Measurements from ENCODE around the gene CAPN15. TPM values are rescaled to one million over a fixed set of nuclear protein-coding genes. Genes with fewer than 3 reads are reported as not detected.

The CAPN15 gene
- total RNA-seq, 4 donors from 2014 or later = 16.4 to 87.2 (median 22.0) TPM

- DNase-seq (ENCODE audit: low spot score) (no peak), ATAC-seq (ENCODE audit: low FRiP score) (peak; percentile 17)
- TF ChIP-seq CTCF (IDR thresholded peaks at IDR 0.05) = no peak
These were observed 18.4 kb upstream of the CAPN15 start for GRCh38 chr16:508884-509736.

GRCh38 chr16:510066-510825 lies 17.3 kb upstream of the CAPN15 start:
- no peak for ATAC-seq (ENCODE audit: low FRiP score)
- DNase-seq (ENCODE audit: low spot score) = no peak
- no peak for TF ChIP-seq CTCF (IDR thresholded peaks at IDR 0.05)

GRCh38 chr16:512802-513201 lies 14.7 kb upstream of the CAPN15 start:
- no peak for TF ChIP-seq CTCF (IDR thresholded peaks at IDR 0.05)
- DNase-seq (ENCODE audit: low spot score) = no peak
- no peak for ATAC-seq (ENCODE audit: low FRiP score)

- no peak for TF ChIP-seq CTCF (IDR thresholded peaks at IDR 0.05)
- ATAC-seq (ENCODE audit: low FRiP score) (no peak), DNase-seq (ENCODE audit: low spot score) (no peak)
These were observed 13.6 kb upstream of the CAPN15 start for GRCh38 chr16:513950-514349.

GRCh38 chr16:515175-515938 lies 12.2 kb upstream of the CAPN15 start:
- DNase-seq (ENCODE audit: low spot score) = no peak
- no peak for ATAC-seq (ENCODE audit: low FRiP score)
- no peak for TF ChIP-seq CTCF (IDR thresholded peaks at IDR 0.05)

GRCh38 chr16:515939-516226 lies 11.6 kb upstream of the CAPN15 start:
- DNase-seq (ENCODE audit: low spot score) = no peak
- TF ChIP-seq CTCF (IDR thresholded peaks at IDR 0.05) = no peak
- ATAC-seq (ENCODE audit: low FRiP score) = no peak
